GM11168 (cell line): ENCODE measurements around the gene SIDT2.

ENCODE experiments used
- in situ Hi-C: fragments of 300-500 bp; cut with MboI; formaldehyde crosslinking; loops from one replicate; pipeline ENCODE4 v1.12.0; 2022; ENCODE audit warnings: low sequenced_read_pairs; ENCODE audit not compliant: unreplicated experiment

The SIDT2 gene

GRCh38 chr11:117238221-117238620 is 59.7 kb downstream of the SIDT2 start:
- in situ Hi-C loops, result no loop called here

- in situ Hi-C loops, result no loop called here
These were observed 60.8 kb downstream of the SIDT2 start for GRCh38 chr11:117239295-117239694.
